ENCODE results near the gene MBNL1.

The MBNL1 gene

GRCh38 chr3:152278756-152279427 is 10.2 kb downstream of the MBNL1 start:
- in situ Hi-C loops (cut with MboI; ENCODE audit: low sequenced_read_pairs, unreplicated experiment), result no loop called here

GRCh38 chr3:152279479-152279878 is 10.8 kb downstream of the MBNL1 start:
- no peak for TF ChIP-seq CTCF (IDR thresholded peaks at IDR 0.05; ENCODE audit: borderline replicate concordance, control extremely low read depth, extremely low read depth, insufficient read depth, missing control alignments)

More at GRCh38 chr3:152278756-152279427, 10.2 kb downstream of the MBNL1 start:
- TF ChIP-seq CTCF (IDR thresholded peaks at IDR 0.05; ENCODE audit: borderline replicate concordance, control extremely low read depth, extremely low read depth, insufficient read depth, missing control alignments), result no peak
- no peak for DNase-seq (ENCODE audit: low spot score)

GRCh38 chr3:152280539-152280938 is 11.8 kb downstream of the MBNL1 start:
- no peak for DNase-seq (ENCODE audit: low spot score)
- TF ChIP-seq CTCF (IDR thresholded peaks at IDR 0.05; ENCODE audit: borderline replicate concordance, control extremely low read depth, extremely low read depth, insufficient read depth, missing control alignments), result no peak
- in situ Hi-C loops (cut with MboI; ENCODE audit: low sequenced_read_pairs, unreplicated experiment), result no loop called here

More at GRCh38 chr3:152279479-152279878, 10.8 kb downstream of the MBNL1 start:
- DNase-seq (ENCODE audit: low spot score), result no peak
- in situ Hi-C loops (cut with MboI; ENCODE audit: low sequenced_read_pairs, unreplicated experiment), result no loop called here

GRCh38 chr3:152281133-152281713 is 12.5 kb downstream of the MBNL1 start:
- in situ Hi-C loops (cut with MboI; ENCODE audit: low sequenced_read_pairs, unreplicated experiment), result no loop called here
- no peak for DNase-seq (ENCODE audit: low spot score)
- no peak for TF ChIP-seq CTCF (IDR thresholded peaks at IDR 0.05; ENCODE audit: borderline replicate concordance, control extremely low read depth, extremely low read depth, insufficient read depth, missing control alignments)

GRCh38 chr3:152282813-152283212 is 14.1 kb downstream of the MBNL1 start:
- no peak for DNase-seq (ENCODE audit: low spot score)
- in situ Hi-C loops (cut with MboI; ENCODE audit: low sequenced_read_pairs, unreplicated experiment), result no loop called here
- TF ChIP-seq CTCF (IDR thresholded peaks at IDR 0.05; ENCODE audit: borderline replicate concordance, control extremely low read depth, extremely low read depth, insufficient read depth, missing control alignments), result no peak

GRCh38 chr3:152283492-152284381 is 15.0 kb downstream of the MBNL1 start:
- no peak for DNase-seq (ENCODE audit: low spot score)
- in situ Hi-C loops (cut with MboI; ENCODE audit: low sequenced_read_pairs, unreplicated experiment), result no loop called here
- no peak for TF ChIP-seq CTCF (IDR thresholded peaks at IDR 0.05; ENCODE audit: borderline replicate concordance, control extremely low read depth, extremely low read depth, insufficient read depth, missing control alignments)

All from GM13976 (cell line).